DOHH2 (cell line): ENCODE data around the gene INO80.

ENCODE experiments used
- EZH2phosphoT487 ChIP-seq: fragments of 200-600 bp; sonication (generic); IDR thresholded peaks from 2 replicates; pipeline ENCODE4 v1.6.1; 2017; ENCODE audit warnings: borderline replicate concordance, mild to moderate bottlenecking, antibody characterized with exemption, low read length, moderate library complexity, mixed read lengths
- TF ChIP-seq, protein P1 (sequence below): fragments of 200-600 bp; sonication (generic); IDR thresholded peaks from one replicate; pipeline ENCODE4 v1.5.1; 2014; ENCODE audit warnings: antibody characterized with exemption, mild to moderate bottlenecking, low read depth, low read length; ENCODE audit not compliant: poor library complexity, severe bottlenecking

DNA sequence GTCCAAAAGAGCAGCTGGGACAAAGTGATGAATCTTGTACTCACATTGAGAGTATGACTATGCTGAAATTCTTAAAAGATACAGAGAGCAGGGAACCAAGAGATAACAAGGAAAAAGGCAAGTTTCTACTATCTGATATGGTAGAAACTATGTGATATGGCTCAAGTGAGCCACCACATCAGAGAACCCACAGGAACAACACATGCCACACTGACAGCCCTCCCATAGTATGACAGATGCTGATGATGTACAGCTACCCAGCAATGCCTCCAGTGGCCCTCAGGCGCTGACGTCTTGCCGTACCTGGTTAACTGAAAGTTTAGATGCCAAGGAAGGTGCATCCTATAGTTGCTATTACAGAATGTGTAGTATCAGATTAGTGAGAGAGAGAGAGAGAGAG is 120.4 kb downstream of the INO80 start:
- TF ChIP-seq, protein P1, sequence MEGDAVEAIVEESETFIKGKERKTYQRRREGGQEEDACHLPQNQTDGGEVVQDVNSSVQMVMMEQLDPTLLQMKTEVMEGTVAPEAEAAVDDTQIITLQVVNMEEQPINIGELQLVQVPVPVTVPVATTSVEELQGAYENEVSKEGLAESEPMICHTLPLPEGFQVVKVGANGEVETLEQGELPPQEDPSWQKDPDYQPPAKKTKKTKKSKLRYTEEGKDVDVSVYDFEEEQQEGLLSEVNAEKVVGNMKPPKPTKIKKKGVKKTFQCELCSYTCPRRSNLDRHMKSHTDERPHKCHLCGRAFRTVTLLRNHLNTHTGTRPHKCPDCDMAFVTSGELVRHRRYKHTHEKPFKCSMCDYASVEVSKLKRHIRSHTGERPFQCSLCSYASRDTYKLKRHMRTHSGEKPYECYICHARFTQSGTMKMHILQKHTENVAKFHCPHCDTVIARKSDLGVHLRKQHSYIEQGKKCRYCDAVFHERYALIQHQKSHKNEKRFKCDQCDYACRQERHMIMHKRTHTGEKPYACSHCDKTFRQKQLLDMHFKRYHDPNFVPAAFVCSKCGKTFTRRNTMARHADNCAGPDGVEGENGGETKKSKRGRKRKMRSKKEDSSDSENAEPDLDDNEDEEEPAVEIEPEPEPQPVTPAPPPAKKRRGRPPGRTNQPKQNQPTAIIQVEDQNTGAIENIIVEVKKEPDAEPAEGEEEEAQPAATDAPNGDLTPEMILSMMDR: no peak
- no peak for TF ChIP-seq EZH2phosphoT487
